M059J (cell line): Measurements from ENCODE around the gene DEFB131A. TPM values are rescaled to one million over a fixed set of nuclear protein-coding genes. Genes with fewer than 3 reads are reported as not detected.
"Not testable (repeated sequence)": the region's sequence is repeated elsewhere in the genome, so short reads cannot be mapped to it uniquely, and the experiment has no call there.

Experiments used
- DNase-seq: peaks from one replicate; pipeline ENCODE4 v3.0.0-alpha.2; 2012; ENCODE audit warnings: low read depth
- total RNA-seq: library from RNA; depleted of rRNA; stranded (reverse); fragments of >200 nt; shearing (Covaris generic); gene quantifications from 2 replicates; pipeline ENCODE4 v1.2.3, GENCODE V29; 2014; rRNA removed

DEFB131A gene, protein sequence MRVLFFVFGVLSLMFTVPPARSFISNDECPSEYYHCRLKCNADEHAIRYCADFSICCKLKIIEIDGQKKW
- not detected in 2 replicates for total RNA-seq

DNA sequence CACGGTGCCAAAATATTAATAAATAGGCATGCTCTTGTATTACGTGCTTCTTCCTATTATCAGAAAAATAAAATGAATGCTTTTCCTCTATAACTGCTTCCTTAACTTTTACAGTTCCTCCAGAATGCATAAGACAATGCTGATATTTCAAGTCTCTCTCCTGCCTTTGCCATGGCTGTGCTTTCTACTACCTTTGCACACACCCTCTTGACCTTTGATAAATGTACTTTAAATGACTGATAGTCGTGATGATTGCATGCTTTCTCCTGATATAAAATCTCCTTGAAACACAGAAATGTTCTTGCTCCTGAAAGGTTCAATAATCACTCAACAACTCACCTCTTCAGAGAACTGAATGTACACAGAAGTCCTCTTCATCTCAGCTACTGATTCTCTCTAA lies at the start of gene DEFB131A:
Gene DEFB131A, plus strand, starts transcription at position 301 of the 400 bp plus-strand sequence. CDS start 120 bp downstream, outside the sequence.
- DNase-seq, result not testable (repeated sequence)

DNA sequence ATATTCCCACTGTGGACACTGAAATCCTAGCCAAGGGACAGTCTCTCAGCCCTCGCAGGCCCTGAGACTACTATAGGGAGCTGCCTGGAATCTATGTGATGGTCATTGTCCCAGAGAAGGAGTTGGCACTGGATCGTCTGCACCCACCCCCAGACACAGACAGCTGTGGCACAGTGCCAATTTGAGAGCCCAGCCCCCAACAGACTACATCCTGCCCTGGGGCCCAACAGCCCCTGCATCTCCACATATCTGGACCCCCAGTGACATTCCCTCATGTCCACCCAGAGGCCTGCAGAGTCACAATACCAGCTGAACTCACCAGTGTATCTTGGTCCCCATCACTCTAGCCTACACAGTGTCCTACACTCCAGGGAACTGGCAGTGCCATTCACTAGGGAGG lies 38.4 kb upstream of the DEFB131A start:
- DNase-seq, result not testable (repeated sequence)

DNA sequence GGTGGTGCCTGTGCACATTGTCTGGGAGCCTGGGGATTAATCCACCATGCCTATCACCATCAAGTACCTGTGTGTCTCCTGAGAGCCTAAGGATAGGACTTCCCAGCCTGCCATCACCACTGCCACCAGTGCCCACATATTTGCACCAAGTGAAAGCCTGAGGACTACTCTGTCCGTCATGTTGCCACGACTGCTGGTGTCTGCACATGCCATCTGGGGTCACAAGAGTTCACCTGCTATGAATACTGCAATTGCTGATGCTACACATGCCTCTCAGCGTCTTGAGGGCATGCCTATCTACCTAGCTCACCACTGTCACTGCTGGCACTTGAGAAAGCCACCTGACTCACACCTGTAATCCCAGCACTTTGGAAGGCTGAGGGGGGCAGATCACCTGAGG lies 37.7 kb upstream of the DEFB131A start:
- not testable (repeated sequence) for DNase-seq

DNA sequence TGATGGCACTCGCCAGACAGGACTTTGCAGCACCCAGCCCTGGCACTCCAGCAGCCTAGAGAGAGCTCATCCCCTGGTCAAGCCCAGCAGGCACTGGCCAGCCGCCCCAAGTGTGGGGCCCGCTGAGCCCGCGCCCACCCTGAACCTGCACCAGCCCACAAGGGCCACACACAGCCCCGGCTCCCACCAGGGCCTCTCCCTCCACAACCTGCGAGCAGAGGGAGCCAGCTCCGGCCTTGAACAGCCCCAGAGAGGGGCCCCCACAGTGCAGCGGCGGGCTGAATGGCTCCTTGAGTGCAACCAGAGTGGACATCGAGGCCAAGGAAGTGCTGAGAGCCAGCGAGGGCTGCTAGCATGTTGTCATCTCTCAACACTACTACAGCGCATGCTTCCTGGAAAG lies 34.4 kb upstream of the DEFB131A start:
- DNase-seq, result no peak

DNA sequence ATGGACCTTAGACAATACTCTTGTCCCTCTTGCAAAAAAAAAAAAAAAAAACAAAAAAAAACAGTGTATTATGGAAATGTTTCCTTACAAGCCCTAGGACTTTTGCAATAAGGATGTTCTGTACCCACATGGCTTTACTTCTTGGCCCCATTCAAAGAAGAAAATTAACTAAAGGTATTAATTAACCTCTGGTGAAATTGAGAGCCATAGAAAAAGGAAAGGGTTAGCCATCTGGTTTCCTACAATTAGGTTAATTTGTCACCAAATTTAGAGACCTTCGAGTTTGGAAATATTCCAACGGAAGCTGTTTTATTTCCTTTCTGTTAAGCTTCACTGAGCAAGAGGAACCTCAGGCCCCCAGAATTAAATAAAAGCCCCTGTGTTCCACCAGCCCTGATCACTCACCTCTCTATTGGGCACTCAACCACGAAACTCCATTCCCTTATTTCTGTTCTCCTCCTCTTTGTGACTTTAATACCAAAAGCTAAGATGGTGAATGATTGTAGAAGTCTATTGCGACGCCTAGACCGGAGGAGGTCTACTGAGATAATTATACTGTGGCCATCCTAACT lies 22.2 kb upstream of the DEFB131A start:
- not testable (repeated sequence) for DNase-seq

DNA sequence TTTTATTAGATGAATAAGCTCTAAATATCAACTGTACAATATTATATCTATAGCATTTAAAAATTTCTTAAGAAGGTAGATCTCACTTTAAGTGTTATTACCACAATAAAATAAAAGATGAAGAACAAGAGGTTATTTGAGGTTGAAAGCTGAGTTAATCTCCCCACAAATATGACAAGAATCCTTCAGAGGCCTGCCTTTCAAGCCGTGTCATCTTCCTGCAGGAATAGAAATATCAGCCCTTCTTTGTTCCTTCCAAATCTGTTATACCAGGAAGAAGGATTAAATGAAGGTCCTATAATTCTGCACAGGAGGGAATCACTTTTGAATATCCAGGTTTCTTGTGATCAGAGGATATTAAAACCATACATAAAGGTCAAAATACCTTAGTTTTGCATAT lies 18.3 kb upstream of the DEFB131A start:
- peak; percentile 3 for DNase-seq

DNA sequence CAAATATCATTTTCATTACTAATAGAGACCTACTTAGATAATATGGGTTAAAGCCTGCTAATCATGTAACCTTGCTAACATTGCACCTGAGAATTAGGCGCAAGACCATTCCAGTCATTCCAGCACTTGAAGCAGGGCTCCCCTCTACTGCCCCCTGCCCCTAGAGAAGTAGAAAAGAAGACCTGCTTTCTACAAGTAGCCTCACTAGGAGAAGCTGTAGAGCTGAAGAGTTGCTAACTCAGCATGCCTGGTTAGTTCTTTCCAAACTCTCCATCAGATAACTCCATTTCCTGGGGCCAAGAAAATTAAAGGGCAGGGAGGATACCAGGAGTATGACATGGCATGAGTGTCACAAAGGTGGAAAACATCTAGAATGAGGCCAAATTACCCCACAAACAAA lies 14.2 kb upstream of the DEFB131A start:
- DNase-seq, result not testable (repeated sequence)

DNA sequence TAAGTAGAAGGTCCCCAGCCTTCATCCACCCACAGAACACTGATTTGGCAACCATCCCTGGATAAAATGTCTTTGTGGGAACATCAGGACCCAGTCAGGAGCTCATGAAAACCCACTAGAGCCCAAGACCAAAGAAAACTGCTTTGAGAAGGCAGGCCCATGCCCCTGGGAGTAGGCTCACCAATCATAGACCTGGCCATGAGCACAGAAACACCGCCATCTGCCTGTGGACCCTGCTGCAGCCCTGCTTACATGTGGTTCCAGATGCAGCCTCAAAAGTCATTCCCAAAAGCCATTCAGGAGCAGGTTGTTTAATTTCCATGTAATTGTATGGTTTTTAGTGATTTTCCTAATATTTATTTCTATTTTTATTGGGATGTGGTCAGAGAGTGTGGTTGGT lies 10.9 kb upstream of the DEFB131A start:
- DNase-seq, result not testable (repeated sequence)

DNA sequence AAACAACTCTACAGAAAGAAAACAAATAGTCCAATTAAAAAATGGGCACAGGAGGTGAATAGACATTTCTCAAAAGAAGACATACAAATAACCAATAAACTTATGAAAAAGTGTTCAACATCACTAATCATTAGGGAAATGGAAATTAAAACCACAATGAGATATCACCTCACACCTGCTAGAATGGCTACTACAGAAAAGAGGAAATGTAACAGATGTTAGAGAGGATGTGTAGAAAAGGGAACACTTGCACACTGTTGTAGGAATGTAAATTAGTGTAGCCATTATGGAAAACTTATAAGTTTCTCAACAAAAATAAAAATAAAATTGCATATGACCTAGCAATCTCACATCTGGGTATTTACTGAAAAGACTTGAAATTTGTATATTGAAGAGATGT lies 7.5 kb upstream of the DEFB131A start:
- not testable (repeated sequence) for DNase-seq

DNA sequence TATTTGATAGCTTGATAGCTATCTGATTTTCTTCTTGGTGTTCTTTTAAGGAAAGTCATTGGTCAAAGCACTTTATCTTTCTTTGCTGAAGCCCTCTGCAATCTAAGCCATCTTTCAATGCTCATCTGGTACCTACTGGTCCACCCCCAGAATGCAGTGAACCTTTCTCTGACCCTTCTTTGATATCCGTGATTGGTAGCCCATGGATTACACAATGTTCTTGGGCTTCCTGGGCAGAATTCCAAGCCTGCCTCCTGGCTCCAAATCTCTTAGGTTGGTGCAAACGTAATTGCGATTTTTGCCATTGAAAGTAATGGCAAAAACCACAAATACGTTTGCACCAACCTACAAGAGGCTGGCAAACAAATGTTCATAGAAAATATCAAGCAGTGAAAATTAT lies 1.9 kb upstream of the DEFB131A start:
- not testable (repeated sequence) for DNase-seq

DNA sequence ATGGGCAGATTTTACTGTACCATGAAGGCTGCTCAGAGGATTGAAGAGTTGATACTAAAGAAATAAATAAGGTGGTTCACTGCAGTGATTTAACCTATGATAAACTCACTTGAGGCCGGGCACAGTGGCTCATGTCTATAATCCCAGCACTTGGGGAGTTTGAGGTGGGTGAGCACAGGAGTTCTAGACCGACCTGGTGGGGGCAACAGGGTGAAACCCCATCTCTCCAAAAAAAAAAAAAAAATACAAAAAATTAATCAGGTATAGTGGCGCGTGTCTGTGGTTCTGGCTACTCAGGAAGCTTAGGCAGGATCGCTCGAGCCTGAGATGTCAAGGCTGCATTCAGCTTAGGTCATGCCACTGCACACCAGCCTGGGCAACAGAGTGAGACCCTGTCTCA lies 467 bp downstream of the DEFB131A start:
- DNase-seq, result not testable (repeated sequence)

DNA sequence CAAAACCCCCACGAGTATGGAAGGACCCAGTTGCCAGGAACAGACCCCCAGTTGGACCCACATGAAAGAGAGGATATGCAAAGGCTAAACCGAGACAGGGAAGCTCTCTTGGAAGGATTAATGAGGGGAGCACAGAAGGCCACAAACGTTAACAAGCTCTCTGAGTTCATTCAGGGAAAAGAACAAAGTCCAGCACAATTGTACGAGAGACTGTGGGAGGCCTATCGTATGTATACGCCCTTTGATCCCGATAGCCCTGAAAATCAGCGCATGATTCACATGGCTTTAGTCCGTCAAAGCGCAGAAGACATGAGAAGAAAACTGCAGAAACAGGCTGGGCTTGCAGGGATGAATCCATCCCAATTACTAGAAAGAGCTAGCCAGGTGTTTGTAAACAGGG lies 8.0 kb downstream of the DEFB131A start:
- not testable (repeated sequence) for DNase-seq

DNA sequence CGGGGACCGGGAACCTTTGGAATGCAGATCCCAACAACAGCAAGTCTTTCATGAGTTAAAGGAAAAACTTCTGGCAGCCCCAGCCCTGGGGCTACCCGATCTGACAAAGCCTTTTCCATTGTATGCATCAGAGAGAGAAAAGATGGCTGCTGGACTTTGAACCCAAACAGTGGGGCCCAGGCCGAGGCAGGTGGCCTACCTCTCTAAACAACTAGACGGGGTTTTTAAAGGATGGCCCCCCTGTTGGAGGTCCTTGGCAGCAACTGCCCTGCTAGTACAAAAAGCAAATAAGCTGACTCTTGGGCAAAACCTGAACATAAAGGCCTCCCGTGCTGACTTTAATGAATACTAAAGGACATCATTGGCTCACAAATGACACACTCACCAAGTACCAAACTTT lies 10.1 kb downstream of the DEFB131A start:
- not testable (repeated sequence) for DNase-seq

DNA sequence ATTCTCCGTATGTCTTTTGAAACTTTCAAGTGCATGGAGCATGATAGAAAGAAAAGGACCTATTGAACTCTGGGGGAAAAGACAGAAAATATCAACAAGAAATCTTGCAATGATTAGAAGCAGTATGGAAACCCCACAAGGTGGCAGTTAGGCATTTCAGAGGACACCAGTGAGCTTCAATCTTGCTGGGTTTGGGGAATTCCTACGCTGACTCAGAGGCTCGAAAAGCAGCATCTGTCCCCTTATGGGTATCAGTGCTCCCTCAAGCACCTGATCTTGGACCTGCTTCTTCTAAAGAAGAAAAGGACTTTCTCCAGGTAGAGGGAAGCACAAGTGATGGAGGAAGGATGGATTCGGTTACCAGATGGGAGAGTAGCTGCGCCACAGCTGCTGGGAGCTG lies 10.8 kb downstream of the DEFB131A start:
- DNase-seq, result not testable (repeated sequence)

DNA sequence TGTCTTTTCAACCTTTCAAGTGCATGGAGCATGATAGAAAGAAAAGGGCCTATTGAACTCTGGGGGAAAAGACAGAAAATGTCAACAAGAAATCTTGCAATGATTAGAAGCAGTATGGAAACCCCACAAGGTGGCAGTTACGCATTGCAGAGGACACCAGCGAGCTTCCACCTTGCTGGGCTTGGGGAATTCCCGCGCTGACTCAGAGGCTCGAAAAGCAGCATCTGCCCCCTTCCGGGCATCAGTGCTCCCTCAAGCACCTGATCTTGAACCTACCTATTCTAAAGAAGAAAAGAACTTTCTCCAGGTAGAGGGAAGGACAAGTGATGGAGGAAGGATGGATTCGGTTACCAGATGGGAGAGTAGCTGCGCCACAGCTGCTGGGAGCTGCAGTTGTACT lies 35.3 kb downstream of the DEFB131A start:
- not testable (repeated sequence) for DNase-seq

DNA sequence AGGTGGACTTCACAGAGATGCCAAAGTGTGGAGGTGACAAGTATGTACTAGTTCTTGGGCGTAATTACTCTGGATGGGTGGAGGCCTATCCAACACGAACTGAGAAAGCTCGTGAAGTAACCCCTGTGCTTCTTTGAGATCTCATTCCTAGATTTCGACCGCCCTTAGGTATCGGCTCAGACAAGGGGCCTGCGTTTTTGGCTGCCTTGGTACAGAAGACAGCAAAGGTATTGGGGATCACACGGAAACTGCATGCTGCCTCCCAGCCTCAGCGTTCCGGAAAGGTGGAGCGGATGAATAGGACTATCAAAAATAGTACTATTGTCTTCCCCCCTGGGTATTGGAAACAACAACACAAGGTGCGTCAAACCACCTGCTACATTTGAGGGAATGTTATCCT lies 35.9 kb downstream of the DEFB131A start:
- not testable (repeated sequence) for DNase-seq

DNA sequence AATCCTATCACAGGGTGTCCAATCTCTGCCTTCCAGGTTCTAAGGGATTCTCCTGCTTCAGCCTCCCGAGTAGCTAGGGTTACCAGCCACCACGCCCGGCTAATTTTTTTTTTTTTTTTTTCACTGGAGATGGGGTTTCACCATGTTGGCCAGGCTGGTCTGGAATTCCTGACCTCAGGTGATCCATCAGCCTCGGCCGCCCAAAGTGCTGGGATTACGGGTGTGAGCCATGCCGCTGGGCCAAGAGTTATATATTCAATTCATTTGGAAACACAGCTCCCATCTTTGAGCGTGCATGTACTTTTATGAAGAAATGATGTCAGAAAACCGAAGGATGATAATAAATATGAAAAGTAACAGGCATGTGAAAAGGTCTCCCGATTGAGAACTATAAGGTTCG lies 38.7 kb downstream of the DEFB131A start:
- not testable (repeated sequence) for DNase-seq

DNA sequence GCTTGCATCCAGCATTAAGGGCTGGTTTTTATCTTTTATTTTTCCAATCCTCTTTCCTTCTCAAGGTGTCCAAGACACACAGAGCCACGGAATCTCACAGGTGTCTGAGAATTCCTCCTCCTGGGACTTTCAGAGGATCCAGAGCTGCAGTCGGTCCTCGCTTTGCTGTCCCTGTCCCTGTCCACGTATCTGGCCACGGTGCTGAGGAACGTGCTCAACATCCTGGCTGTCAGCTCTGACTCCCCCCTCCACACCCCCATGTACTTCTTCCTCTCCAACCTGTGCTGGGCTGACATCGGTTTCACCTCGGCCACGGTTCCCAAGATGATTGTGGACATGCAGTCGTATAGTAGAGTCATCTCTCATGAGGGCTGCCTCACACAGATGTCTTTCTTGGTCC lies 39.5 kb downstream of the DEFB131A start:
- DNase-seq, result not testable (repeated sequence)

DNA sequence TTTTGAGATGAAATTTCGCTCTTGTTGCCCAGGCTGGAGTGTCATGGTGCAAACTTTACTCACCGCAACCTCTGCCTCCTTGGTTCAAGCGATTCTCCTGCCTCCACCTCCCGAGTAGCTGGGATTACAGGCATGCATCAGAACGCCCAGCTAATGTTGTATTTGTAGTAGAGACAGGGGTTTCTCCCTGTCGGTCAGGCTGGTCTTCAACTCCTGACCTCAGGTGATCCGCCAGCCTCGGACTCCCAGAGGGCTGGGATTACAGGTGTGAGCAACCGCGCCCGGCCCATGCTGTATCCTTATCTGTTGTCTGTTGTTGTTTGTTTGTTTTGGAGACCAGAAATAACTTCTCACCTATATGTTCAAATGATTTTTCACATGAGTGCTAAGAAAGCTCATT lies 42.7 kb downstream of the DEFB131A start:
- DNase-seq, result not testable (repeated sequence)

DNA sequence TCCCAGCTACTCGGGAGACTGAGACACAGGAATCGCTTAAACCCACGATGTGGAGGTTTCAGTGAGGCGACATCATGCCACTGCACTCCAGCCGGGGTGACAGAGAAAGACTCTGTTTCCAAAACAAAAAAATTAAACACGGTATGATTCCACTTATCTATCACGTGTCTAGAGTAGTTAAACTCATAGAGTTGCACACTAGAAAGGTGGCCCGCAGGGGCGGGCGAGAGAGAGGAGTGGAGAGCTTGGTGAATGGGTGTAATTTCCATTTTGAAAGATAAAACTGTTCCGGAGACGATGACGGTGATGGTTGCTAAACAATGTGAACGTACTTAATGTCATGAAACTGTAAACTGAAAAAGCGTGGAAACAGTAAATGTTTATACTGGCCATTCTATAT lies 44.6 kb downstream of the DEFB131A start:
- not testable (repeated sequence) for DNase-seq

DNA sequence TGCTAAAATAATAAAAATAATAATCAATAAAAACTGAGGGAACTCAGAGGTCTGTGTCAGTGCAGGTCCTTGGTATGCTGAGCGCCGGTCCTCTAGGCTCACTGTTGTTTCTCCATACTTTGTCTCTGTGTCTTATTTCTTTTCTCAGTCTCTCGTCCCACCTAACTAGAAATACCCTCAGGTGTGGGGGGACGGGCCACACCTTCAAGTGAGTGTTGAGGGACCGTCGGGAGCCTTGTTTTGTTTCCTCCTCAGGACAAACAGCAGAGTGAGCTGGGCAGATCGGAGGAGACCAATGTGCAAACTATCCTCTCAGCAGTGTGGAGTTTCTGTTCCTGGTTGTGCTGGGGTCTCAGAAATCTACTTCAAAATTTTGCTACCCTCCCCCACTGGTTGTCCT lies 46.3 kb downstream of the DEFB131A start:
- DNase-seq, result not testable (repeated sequence)

DNA sequence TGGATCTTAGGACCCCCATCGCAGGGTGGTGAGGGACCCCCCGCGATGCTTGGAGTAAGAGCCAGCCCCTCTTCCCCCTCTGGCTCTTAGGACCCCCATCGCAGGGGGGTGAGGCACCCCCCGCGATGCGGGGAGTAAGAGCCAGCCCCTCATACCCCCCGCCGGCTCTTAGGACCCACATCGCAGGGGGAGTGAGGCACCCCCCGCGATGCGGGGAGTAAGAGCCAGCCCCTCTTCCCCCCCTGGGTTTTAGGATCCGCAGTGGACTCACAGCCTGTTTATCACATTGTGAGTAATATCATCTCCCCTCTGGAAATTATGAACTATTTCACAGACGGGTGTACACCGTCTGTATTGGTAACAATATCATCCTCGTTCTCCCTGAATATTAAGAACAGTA lies 46.8 kb downstream of the DEFB131A start:
- DNase-seq, result not testable (repeated sequence)

DNA sequence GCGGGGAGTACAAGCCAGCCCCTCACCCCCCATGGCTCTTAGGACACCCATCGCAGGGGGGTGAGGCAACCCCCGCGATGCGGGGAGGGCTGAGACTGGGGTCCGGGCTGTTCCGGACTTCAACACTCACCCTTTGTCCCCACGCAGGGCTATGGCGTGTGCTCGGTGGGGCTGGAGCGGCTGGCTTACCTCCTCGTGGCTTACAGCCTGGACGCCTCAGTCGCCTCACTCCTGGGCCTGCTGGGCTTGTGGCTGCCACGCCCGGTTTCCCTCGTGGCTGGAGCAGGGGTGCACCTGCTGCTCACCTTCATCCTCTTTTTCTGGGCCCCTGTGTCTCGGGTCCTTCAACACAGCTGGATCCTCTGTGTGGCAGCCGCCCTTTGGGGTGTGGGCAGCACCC lies 49.4 kb downstream of the DEFB131A start:
- DNase-seq, result not testable (repeated sequence)
